LNCaP clone FGC (cell line): ENCODE data around the gene APOA4.

Source experiments
- DNase-seq: peaks from one replicate; pipeline ENCODE4 v3.0.0-alpha.2; 2011; ENCODE audit warnings: low read depth
- H3K4me3 ChIP-seq: 2 replicates; pipeline ENCODE4 v1.5.1; 2011; ENCODE audit warnings: mild to moderate bottlenecking, low read depth, low read length, control low read depth
- CTCF ChIP-seq: IDR thresholded peaks from 2 replicates; pipeline ENCODE4 v1.5.1; 2012; ENCODE audit warnings: mild to moderate bottlenecking; ENCODE audit not compliant: control insufficient read depth, insufficient read depth; ENCODE audit errors: extremely low read depth

The APOA4 gene

GRCh38 chr11:116866804-116867455 is 43.8 kb upstream of the APOA4 start:
- H3K4me3 ChIP-seq = no peak overlapping the region
- DNase-seq = no peak
- no peak for TF ChIP-seq CTCF

- no peak for DNase-seq
These were observed 42.6 kb upstream of the APOA4 start for GRCh38 chr11:116865696-116866095.

GRCh38 chr11:116864531-116864930 is 41.4 kb upstream of the APOA4 start:
- no peak overlapping the region for H3K4me3 ChIP-seq
- TF ChIP-seq CTCF = no peak
- DNase-seq = no peak

More at GRCh38 chr11:116865696-116866095, 42.6 kb upstream of the APOA4 start:
- H3K4me3 ChIP-seq = no peak overlapping the region
- no peak for TF ChIP-seq CTCF

- TF ChIP-seq CTCF = no peak
- no peak for DNase-seq
- H3K4me3 ChIP-seq = no peak overlapping the region
These were observed 39.8 kb upstream of the APOA4 start for GRCh38 chr11:116862951-116863350.

GRCh38 chr11:116862185-116862584 is 39.1 kb upstream of the APOA4 start:
- no peak for TF ChIP-seq CTCF
- DNase-seq = no peak
- no peak overlapping the region for H3K4me3 ChIP-seq

GRCh38 chr11:116861539-116861938 is 38.4 kb upstream of the APOA4 start:
- no peak for DNase-seq
- TF ChIP-seq CTCF = no peak
- H3K4me3 ChIP-seq = no peak overlapping the region

- no peak for DNase-seq
- no peak overlapping the region for H3K4me3 ChIP-seq
- TF ChIP-seq CTCF = no peak
These were observed 37.2 kb upstream of the APOA4 start for GRCh38 chr11:116860303-116860702.
